IMR-90 (cell line): ENCODE results near the gene AMN.

ENCODE experiments used
- CHD1 ChIP-seq: IDR thresholded peaks from 2 replicates; pipeline ENCODE4 v1.6.1; 2012; ENCODE audit warnings: low read depth, low read length, improper control_type of control experiment
- CTCF ChIP-seq: conservative IDR thresholded peaks from 2 replicates; pipeline ENCODE4 v1.5.1; 2012; ENCODE audit warnings: mild to moderate bottlenecking, low read depth, low read length, improper control_type of control experiment

DNA sequence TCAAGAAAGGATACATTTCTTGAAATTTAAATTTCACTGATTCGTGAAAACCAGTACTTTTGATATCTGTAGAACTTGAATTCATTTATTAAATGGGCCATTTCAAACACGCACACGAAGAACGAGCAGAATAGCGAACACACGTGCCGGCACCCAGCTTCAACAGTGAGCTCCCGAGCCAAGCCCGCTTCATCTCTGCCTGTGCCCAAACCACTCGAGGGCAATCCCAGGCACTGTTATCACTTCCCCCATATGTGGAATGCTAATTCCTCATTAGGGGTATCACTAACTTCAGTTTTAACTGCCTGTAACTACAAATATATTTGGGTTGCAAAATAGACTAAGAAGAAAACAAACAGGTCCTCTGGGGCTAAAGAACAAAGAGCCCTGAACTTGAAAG lies 48.0 kb downstream of the AMN start:
- TF ChIP-seq CTCF (no peak), CHD1 (no peak)
